Measurements from ENCODE around the gene BCL2L13. TPM values are rescaled to one million over a fixed set of nuclear protein-coding genes. Genes with fewer than 3 reads are reported as not detected.
"Not testable (repeated sequence)": the region's sequence is repeated elsewhere in the genome, so short reads cannot be mapped to it uniquely, and the experiment has no call there.

Gene BCL2L13
- total RNA-seq, 1 experiment from 2014 or later, result 53.5 TPM

DNA sequence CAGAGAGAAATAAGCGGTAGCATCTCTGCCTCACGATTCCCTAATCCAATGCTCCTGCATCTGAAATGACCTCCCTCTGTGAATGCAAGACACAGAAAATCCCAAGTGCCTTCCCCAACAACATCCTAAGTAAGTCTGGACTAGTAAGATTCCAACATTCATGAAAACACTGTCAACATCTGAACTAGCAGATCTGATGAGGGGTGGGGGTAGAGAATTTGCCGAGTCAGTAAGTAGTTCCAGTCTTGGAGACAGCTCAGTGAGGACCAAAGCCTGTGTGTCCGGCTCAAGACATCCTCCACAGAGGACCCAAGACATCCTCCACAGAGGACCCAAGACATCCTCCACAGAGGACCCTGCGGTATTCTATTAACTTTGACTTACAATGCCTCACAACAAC, 126.3 kb downstream of the BCL2L13 start:
- not testable (repeated sequence) for H3K4me3 ChIP-seq (ENCODE audit: insufficient read depth, low read depth, low read length); DNase-seq; H3K36me3 ChIP-seq (replicated peaks; ENCODE audit: control insufficient read depth, insufficient read depth, low read length); H3K27me3 ChIP-seq (ENCODE audit: control insufficient read depth, insufficient read depth, low read length)

GRCh38 chr22:17767233-17768065, 128.9 kb downstream of the BCL2L13 start:
- DNase-seq, result no peak
- no peaks in the 10 kb centered on the region for H3K36me3 ChIP-seq (replicated peaks; ENCODE audit: control insufficient read depth, insufficient read depth, low read length)
- no peak overlapping the region for H3K4me3 ChIP-seq (ENCODE audit: insufficient read depth, low read depth, low read length)
- H3K27me3 ChIP-seq (ENCODE audit: control insufficient read depth, insufficient read depth, low read length), result no peaks in the 10 kb centered on the region

DNA sequence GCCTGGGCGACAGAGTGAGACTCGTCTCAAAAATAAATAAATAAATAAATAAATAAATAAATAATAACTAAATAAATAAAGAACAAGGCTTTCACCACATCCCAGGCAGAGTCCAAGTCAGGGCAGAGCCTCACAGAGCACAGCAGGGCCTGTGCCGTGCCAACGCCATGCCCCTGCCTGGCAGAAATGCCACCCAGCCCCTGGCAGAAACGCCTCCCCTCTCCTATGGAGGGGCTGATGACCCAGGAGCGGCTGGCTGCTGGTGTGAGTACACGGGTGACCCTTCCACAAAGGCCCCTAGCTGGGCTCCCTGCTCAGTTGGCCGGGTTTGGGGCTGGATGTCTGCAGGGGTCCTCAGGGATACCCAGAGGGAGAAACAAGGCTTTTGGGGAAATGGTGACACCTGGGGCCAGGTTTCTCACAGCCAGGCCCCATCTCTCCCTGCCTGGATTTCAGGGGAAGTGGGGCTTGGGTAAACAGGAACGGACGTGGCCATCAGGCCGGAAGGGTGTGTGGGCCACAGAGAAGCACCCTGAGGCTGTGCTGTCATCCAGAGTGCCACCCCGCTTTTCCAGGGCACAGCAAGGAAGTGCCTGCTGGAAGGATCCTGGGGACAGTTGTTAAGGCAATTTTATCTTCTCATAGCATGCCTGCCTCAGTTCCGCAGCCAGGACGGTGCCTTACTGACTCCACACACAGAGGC, 130.6 kb downstream of the BCL2L13 start:
- Histone ChIP-seq H3K4me3 (ENCODE audit: insufficient read depth, low read depth, low read length) (no peak overlapping the region), H3K27me3 (ENCODE audit: control insufficient read depth, insufficient read depth, low read length) (0 out of 2 replicates have a peak, but pooled peaks cover 2% of the 10 kb centered on the region), H3K36me3 (replicated peaks; ENCODE audit: control insufficient read depth, insufficient read depth, low read length) (no peaks in the 10 kb centered on the region)
- no peak for DNase-seq

- Histone ChIP-seq H3K27me3 (ENCODE audit: control insufficient read depth, insufficient read depth, low read length) (0 out of 2 replicates have a peak, but pooled peaks cover 2% of the 10 kb centered on the region), H3K4me3 (ENCODE audit: insufficient read depth, low read depth, low read length) (no peak overlapping the region)
- no peak for DNase-seq
These were observed 131.1 kb downstream of the BCL2L13 start for GRCh38 chr22:17769716-17770082.

DNA sequence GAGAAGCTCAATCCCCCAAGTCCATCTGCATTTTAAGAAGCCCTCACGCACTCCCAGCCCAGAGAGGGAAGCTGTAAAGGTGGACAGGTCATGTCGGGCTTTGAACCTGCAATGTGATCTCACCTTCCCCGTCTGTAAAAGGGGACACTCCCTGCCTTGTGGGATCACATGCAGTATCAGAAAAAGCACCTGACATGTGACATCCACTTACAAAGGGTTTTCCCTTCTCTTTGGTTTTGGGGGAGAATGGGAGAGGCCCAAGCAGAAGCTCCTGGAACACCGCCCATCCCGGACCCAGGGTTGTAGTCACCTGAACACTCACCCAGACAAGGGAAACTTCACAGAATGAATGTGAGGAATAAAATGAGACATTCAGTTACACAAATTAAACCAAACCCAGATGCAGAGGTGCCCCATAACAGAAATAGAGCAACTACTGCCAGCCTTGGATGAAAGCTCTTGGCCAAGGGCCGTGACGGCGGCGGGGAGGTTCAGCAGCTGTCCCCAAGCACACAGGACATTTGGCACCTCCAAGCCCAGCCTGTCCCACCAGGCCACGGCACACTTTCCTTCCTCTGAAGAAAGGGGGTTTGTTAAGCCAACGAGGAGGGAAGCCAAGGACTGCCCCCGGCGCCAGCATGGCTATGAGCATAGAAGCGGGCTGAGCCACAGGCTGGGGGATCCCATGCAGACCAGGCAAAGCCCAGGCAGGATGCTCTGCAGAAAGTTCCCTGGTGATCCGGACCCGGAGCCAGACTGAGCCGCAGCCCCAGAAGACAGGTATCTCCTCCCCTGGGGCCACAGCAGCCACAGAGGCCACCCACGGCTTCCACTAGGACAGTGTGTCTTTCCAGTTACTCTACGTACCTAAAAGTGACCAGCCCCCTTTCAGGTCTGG, 131.9 kb downstream of the BCL2L13 start:
- H3K27me3 ChIP-seq (ENCODE audit: control insufficient read depth, insufficient read depth, low read length), result peaks cover 3% of the 10 kb centered on the region; the same call in 1 of the 2 replicates
- no peak overlapping the region for H3K4me3 ChIP-seq (ENCODE audit: insufficient read depth, low read depth, low read length)
- H3K36me3 ChIP-seq (replicated peaks; ENCODE audit: control insufficient read depth, insufficient read depth, low read length), result no peaks in the 10 kb centered on the region
- DNase-seq, result no peak

More at GRCh38 chr22:17769716-17770082, 131.1 kb downstream of the BCL2L13 start:
- H3K36me3 ChIP-seq (replicated peaks; ENCODE audit: control insufficient read depth, insufficient read depth, low read length), result no peaks in the 10 kb centered on the region

DNA sequence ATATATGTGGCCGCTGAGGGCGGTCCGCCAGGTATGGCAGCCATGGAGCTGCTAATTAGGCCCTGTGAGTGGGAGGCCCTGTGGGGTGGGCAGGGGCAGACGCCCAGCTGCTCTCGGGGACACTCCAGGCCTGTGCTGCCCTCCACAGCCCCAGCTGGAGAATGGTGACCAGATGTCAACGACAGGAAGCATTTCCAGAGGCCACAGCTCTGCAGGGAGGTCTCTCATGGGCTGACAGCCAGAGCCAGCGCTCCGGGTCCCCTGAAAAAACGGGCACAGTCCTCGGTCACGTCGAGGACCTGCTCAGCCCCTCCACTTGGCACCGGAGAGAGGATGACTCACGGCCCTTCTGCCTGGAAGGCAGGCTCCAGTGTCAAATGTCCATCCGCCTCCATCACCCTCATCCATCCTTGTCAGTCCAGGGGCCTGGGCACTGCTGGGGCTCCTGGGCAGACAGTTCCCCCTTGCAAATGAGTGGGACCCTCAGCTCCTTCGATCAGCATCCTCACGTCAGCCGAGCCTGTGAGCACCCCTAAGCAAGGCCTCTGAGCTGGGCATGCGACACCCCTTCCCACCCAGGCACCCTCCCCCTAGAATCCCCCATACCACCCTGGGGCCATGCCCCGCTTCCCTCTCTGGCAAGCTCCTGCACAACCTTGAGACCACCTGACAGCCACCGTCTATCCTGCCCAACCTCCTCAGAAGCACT, 133.8 kb downstream of the BCL2L13 start:
- no peaks in the 10 kb centered on the region for H3K36me3 ChIP-seq (replicated peaks; ENCODE audit: control insufficient read depth, insufficient read depth, low read length)
- peaks cover 3% of the 10 kb centered on the region; the same call in 1 of the 2 replicates for H3K27me3 ChIP-seq (ENCODE audit: control insufficient read depth, insufficient read depth, low read length)
- H3K4me3 ChIP-seq (ENCODE audit: insufficient read depth, low read depth, low read length), result no peak overlapping the region
- no peak for DNase-seq

DNA sequence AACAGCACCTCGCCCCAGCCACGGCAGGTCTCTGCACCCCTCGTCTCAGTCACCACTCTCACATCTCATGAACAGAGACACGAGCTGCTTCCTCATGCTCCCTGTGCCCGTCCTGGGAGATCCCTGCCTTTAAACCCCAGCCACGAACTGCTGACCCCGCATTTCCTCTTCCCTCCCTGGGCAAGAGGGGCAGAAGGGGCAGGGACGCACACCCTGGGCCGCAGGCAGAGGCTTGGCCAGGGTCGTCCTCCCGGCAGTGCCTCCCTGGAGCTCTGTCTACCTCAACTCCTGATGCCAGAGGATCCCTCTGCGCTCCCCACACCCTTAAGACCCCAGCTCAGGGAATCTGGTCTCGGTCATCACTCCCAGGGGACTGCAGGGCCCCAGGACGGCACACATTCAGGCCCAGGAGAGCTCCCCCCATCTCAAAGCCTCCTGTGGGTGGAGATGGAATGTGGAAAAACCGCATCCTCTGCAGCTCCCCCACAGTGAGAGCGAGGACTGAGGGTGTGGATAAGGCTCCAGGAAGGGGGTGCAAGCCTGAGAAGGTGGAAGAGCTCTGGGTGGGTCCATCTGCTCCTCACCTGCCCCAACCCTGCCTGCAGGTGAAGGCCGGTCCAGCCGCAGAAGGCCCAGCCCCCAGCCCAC, 134.5 kb downstream of the BCL2L13 start:
- peak; percentile 78 for DNase-seq
- H3K27me3 ChIP-seq (ENCODE audit: control insufficient read depth, insufficient read depth, low read length), result peaks cover 3% of the 10 kb centered on the region; the same call in 1 of the 2 replicates
- no peaks in the 10 kb centered on the region for H3K36me3 ChIP-seq (replicated peaks; ENCODE audit: control insufficient read depth, insufficient read depth, low read length)
- H3K4me3 ChIP-seq (ENCODE audit: insufficient read depth, low read depth, low read length), result peak overlapping the region; percentile 57

GRCh38 chr22:17773606-17774205, 135.1 kb downstream of the BCL2L13 start:
- peak; percentile 97 for DNase-seq
- peaks cover 3% of the 10 kb centered on the region; the same call in 1 of the 2 replicates for H3K27me3 ChIP-seq (ENCODE audit: control insufficient read depth, insufficient read depth, low read length)

DNA sequence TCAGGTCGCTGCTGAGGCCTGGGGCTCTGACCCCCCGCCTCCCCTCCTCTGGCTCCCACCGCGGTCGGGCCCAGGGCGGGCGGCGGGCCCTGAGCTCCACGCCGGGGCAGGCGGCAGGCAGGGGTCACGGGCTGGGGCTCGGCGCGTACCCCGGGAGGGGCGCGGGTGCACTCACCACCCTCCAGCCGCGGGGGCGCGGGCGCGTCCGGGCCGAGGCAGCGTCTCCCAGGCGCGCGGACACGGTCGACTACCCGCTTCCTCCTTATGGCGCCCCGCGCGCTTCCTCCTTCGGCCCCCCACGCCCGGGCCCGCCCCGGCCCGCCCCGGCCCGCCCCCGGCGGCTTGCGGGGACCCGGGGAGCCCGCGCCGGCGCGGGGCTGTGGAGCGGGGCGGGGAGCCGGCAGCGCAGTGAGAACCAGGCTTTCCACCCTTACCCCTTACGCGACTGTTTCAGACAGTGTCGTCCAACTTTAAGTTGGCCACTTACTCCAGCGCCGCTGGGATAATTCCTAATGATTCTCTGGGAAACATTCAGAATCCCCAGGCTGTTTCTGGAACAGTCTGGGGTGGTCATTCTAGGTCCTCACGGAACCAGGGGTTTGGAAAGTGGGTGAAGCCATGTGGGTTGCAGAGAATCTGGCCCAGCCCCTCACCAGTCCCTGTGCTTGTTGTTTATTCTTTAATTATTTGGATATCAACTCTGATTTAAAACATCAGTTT, 135.8 kb downstream of the BCL2L13 start, which contains the start of gene BID:
BID (minus strand) TSS at position 264 of the 720 bp plus-strand sequence. CDS start 24,353 bp downstream, outside the sequence.
- Histone ChIP-seq H3K4me3 (ENCODE audit: insufficient read depth, low read depth, low read length) (peak within 1 kb of the TSS; percentile 57), H3K27me3 (ENCODE audit: control insufficient read depth, insufficient read depth, low read length) (peaks cover 3% of the 10 kb centered on the region; the same call in 1 of the 2 replicates), H3K36me3 (replicated peaks; ENCODE audit: control insufficient read depth, insufficient read depth, low read length) (no peaks in the 10 kb centered on the region)
- DNase-seq, result no peak

More at GRCh38 chr22:17773606-17774205, 135.1 kb downstream of the BCL2L13 start:
- H3K36me3 ChIP-seq (replicated peaks; ENCODE audit: control insufficient read depth, insufficient read depth, low read length), result no peaks in the 10 kb centered on the region
- peak overlapping the region; percentile 57 for H3K4me3 ChIP-seq (ENCODE audit: insufficient read depth, low read depth, low read length)

DNA sequence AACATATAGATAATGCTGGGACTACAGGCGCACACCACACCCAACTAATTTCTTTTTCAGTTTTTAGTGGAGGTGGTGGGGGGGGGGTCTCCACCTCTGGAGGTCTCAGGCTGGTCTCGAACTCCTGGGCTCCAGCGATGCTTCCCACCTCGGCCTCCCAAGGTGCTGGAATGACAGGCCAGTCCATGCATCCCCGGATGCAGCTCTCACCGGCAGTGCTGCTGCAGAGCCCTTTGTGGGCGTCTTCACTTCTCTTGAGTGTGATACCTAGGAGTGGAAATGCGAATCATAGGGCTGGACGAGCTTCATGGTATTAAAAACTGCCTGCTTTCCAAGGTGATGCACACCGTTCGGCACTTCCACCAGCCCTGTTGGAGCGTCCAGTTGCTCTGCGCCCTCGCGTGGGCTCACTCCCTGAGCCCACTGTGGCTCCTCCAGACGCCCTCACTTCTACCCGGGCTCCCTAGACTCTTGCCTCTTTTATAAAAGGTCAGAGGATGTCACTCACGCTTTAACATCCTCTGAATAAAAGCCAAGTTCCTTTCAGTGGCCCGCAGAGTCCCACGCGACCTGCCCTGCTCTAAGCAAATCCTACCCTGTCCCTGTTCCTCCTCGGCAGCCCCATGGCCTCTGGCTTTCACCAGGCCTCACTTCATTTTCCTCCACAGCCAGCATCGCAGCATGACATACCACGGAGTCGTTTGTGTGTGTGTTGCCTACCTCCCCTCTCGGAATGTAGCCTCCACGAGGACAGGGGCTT, 136.5 kb downstream of the BCL2L13 start:
- Histone ChIP-seq H3K27me3 (ENCODE audit: control insufficient read depth, insufficient read depth, low read length) (peaks cover 3% of the 10 kb centered on the region; the same call in 1 of the 2 replicates), H3K36me3 (replicated peaks; ENCODE audit: control insufficient read depth, insufficient read depth, low read length) (no peaks in the 10 kb centered on the region), H3K4me3 (ENCODE audit: insufficient read depth, low read depth, low read length) (no peak overlapping the region)
- DNase-seq, result no peak

GRCh38 chr22:17775781-17776465, 137.4 kb downstream of the BCL2L13 start:
- Histone ChIP-seq H3K27me3 (ENCODE audit: control insufficient read depth, insufficient read depth, low read length) (peaks cover 3% of the 10 kb centered on the region; the same call in 1 of the 2 replicates), H3K4me3 (ENCODE audit: insufficient read depth, low read depth, low read length) (no peak overlapping the region), H3K36me3 (replicated peaks; ENCODE audit: control insufficient read depth, insufficient read depth, low read length) (no peaks in the 10 kb centered on the region)
- no peak for DNase-seq

Data from H7 (cell line).